H9 (cell line): ENCODE results near the gene JAGN1. TPM values are rescaled to one million over a fixed set of nuclear protein-coding genes. Genes with fewer than 3 reads are reported as not detected.
"Not testable (repeated sequence)": the region's sequence is repeated elsewhere in the genome, so short reads cannot be mapped to it uniquely, and the experiment has no call there.

Experiments used
- DNase-seq: peaks from one replicate; pipeline ENCODE4 v3.0.0-alpha.2; 2017
- H2AFZ ChIP-seq: one replicate; pipeline ENCODE4 v1.6.1; 2013; ENCODE audit warnings: mild to moderate bottlenecking, low read length, control low read depth, moderate library complexity
- H2AK5ac ChIP-seq: 2 replicates; pipeline ENCODE4 v1.6.1; 2013; ENCODE audit warnings: low read length, control low read depth, mixed read lengths; ENCODE audit not compliant: insufficient read length
- H2BK120ac ChIP-seq: one replicate; pipeline ENCODE4 v1.6.1; 2013; ENCODE audit warnings: low read depth, mild to moderate bottlenecking, low read length, control low read depth, inconsistent platforms; ENCODE audit not compliant: poor library complexity, severe bottlenecking
- H2BK12ac ChIP-seq: 2 replicates; pipeline ENCODE4 v1.6.1; 2013; ENCODE audit warnings: low read length, control low read depth, mixed read lengths, low read depth; ENCODE audit not compliant: insufficient read length
- H2BK15ac ChIP-seq: 2 replicates; pipeline ENCODE4 v1.6.1; 2013; ENCODE audit warnings: low read depth, low read length, control low read depth
- H2BK20ac ChIP-seq: one replicate; pipeline ENCODE4 v1.6.1; 2013; ENCODE audit warnings: low read depth, mild to moderate bottlenecking, low read length, control low read depth, inconsistent platforms; ENCODE audit not compliant: poor library complexity, severe bottlenecking
- H2BK5ac ChIP-seq: 2 replicates; pipeline ENCODE4 v1.6.1; 2013; ENCODE audit warnings: low read length, control low read depth, mixed read lengths; ENCODE audit not compliant: insufficient read length
- H3K14ac ChIP-seq: 2 replicates; pipeline ENCODE4 v1.6.1; 2013; ENCODE audit warnings: low read length, control low read depth; ENCODE audit not compliant: insufficient read depth
- H3K18ac ChIP-seq: 2 replicates; pipeline ENCODE4 v1.6.1; 2013; ENCODE audit warnings: low read depth, mild to moderate bottlenecking, mixed read lengths, low read length, control low read depth; ENCODE audit not compliant: insufficient read length
- H3K23ac ChIP-seq: 2 replicates; pipeline ENCODE4 v1.6.1; 2013; ENCODE audit warnings: low read length, control low read depth, mixed read lengths, low read depth; ENCODE audit not compliant: insufficient read length
- H3K23me2 ChIP-seq: 2 replicates; pipeline ENCODE4 v1.6.1; 2013; ENCODE audit warnings: low read depth, mild to moderate bottlenecking, mixed read lengths, low read length, control low read depth; ENCODE audit not compliant: insufficient read length, poor library complexity, severe bottlenecking
- H3K27ac ChIP-seq: 2 replicates; pipeline ENCODE4 v1.5.1; 2013; ENCODE audit warnings: low read length, control low read depth, mixed read lengths, low read depth; ENCODE audit not compliant: insufficient read length
- H3K27me3 ChIP-seq: 2 replicates; pipeline ENCODE4 v1.6.1; 2013; ENCODE audit warnings: low read length, control low read depth, inconsistent platforms; ENCODE audit not compliant: insufficient read depth
- H3K4ac ChIP-seq: 2 replicates; pipeline ENCODE4 v1.6.1; 2013; ENCODE audit warnings: low read depth, mild to moderate bottlenecking, control low read depth, inconsistent platforms, low read length, moderate library complexity
- H3K4me1 ChIP-seq: 2 replicates; pipeline ENCODE4 v1.6.1; 2013; ENCODE audit warnings: low read length, control low read depth, inconsistent platforms; ENCODE audit not compliant: insufficient read depth
- H3K4me2 ChIP-seq: 2 replicates; pipeline ENCODE4 v1.6.1; 2013; ENCODE audit warnings: low read length, control low read depth, mixed read lengths; ENCODE audit not compliant: insufficient read length, insufficient read depth
- H3K56ac ChIP-seq: 2 replicates; pipeline ENCODE4 v1.6.1; 2013; ENCODE audit warnings: low read depth, mild to moderate bottlenecking, mixed read lengths, low read length, control low read depth; ENCODE audit not compliant: insufficient read length
- H3K79me1 ChIP-seq: 2 replicates; pipeline ENCODE4 v1.6.1; 2013; ENCODE audit warnings: low read depth, mild to moderate bottlenecking, moderate library complexity, low read length, control low read depth, inconsistent platforms; ENCODE audit not compliant: insufficient read depth, poor library complexity, severe bottlenecking
- H3K79me2 ChIP-seq: 2 replicates; pipeline ENCODE4 v1.6.1; 2013; ENCODE audit warnings: low read length, control low read depth, inconsistent platforms; ENCODE audit not compliant: insufficient read depth
- H3K9ac ChIP-seq: 2 replicates; pipeline ENCODE4 v1.6.1; 2013; ENCODE audit warnings: low read length, control low read depth, mixed read lengths; ENCODE audit not compliant: insufficient read length; ENCODE audit errors: extremely low read depth
- H3K9me3 ChIP-seq: one replicate; pipeline ENCODE4 v1.6.1; 2013; ENCODE audit warnings: low read depth, low read length, inconsistent platforms; ENCODE audit not compliant: control insufficient read depth
- H3T11ph ChIP-seq: one replicate; pipeline ENCODE4 v1.6.1; 2013; ENCODE audit warnings: mild to moderate bottlenecking, low read length, control low read depth, inconsistent platforms
- H4K20me1 ChIP-seq: one replicate; pipeline ENCODE4 v1.6.1; 2013; ENCODE audit not compliant: control insufficient read depth, insufficient read length, insufficient read depth
- H4K5ac ChIP-seq: 2 replicates; pipeline ENCODE4 v1.6.1; 2013; ENCODE audit warnings: low read depth, mild to moderate bottlenecking, mixed read lengths, low read length, control low read depth; ENCODE audit not compliant: insufficient read length
- H4K8ac ChIP-seq: replicated peaks from 2 replicates; pipeline ENCODE4 v1.6.1; 2013; ENCODE audit warnings: low read length, control low read depth, mixed read lengths, low read depth; ENCODE audit not compliant: insufficient read length
- H4K91ac ChIP-seq: 2 replicates; pipeline ENCODE4 v1.6.1; 2013; ENCODE audit warnings: low read depth, mild to moderate bottlenecking, moderate library complexity, mixed read lengths, low read length, control low read depth; ENCODE audit not compliant: insufficient read length
- H3K27ac Mint-ChIP-seq, 3 experiments: 2 replicates in 2 of 3; 3 replicates in 1 of 3; pipeline ENCODE4 v1.8.0; 2020 to 2021; ENCODE audit warnings: mixed read lengths in 3 of 3, mild to moderate bottlenecking in 1 of 3, moderate library complexity in 1 of 3
- H3K27me3 Mint-ChIP-seq: 2 replicates; pipeline ENCODE4 v1.8.0; 2021; ENCODE audit warnings: low read depth, mild to moderate bottlenecking, moderate library complexity, mixed read lengths
- H3K36me3 Mint-ChIP-seq, 3 experiments: 2 replicates in 2 of 3; 3 replicates in 1 of 3; pipeline ENCODE4 v1.8.0; 2020 to 2021; ENCODE audit warnings: low read depth in 3 of 3, mixed read lengths in 3 of 3; ENCODE audit not compliant: insufficient read depth in 1 of 3
- H3K4me1 Mint-ChIP-seq, 2 experiments: 2 replicates each; pipeline ENCODE4 v1.8.0; 2020; ENCODE audit warnings: mixed read lengths in 2 of 2
- H3K4me3 Mint-ChIP-seq, 2 experiments: 2 replicates in 1 of 2; 3 replicates in 1 of 2; pipeline ENCODE4 v1.8.0; 2020 to 2021; ENCODE audit warnings: mild to moderate bottlenecking in 2 of 2, mixed read lengths in 2 of 2, moderate library complexity in 1 of 2
- H3K9me3 Mint-ChIP-seq, 2 experiments: 2 replicates in 1 of 2; 3 replicates in 1 of 2; pipeline ENCODE4 v1.8.0; 2020; ENCODE audit warnings: mild to moderate bottlenecking in 2 of 2, mixed read lengths in 2 of 2, moderate library complexity in 1 of 2
- WGBS: extraction: QIAGEN DNeasy Blood & Tissue Kit; methylation state at CpG from one replicate; pipeline ENCODE4 v1.1.7; 2013; ENCODE audit warnings: missing lambda C conversion rate, low lambda C conversion rate, mixed read lengths; ENCODE audit not compliant: insufficient read length; ENCODE audit errors: extremely low coverage; 5-methylcytosine and 5-hydroxymethylcytosine counted together
- total RNA-seq: library from RNA; stranded (reverse); gene quantifications from 2 replicates; pipeline ENCODE4 v1.2.1, GENCODE V29; 2021
- TF ChIP-seq, protein P1 (sequence below): fragments of 200-600 bp; sonication (generic); conservative IDR thresholded peaks from 3 replicates; pipeline ENCODE4 v1.8.0; 2021; ENCODE audit warnings: antibody characterized with exemption, mild to moderate bottlenecking

The JAGN1 gene
- total RNA-seq, 1 experiment from 2014 or later = 33.5 TPM

DNA sequence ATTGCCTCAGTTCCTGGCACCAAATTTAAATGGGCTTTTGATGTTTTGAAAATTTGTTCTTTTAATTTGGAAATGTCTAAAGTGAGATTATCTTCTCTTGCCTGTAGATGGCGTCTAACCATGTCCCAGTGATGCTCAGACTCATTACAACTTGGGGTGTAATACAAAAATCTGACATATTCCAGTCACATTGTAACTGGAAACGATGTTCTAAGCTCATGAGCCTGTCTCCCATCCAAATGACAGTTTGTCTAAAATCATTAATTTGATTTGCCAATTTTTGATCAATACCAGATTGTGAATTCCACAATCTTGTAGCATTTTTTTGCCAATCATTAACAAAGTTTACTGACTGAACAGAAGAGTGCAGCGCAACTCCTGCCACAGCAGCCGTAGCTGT, 41.5 kb upstream of the JAGN1 start:
- not testable (repeated sequence) for H3K9me3 Mint-ChIP-seq, H2BK20ac ChIP-seq, H3K27ac Mint-ChIP-seq, H3K4me2 ChIP-seq, H3K4ac ChIP-seq, H3K27ac ChIP-seq, H2BK120ac ChIP-seq, H4K91ac ChIP-seq, H3K79me2 ChIP-seq, H2BK15ac ChIP-seq, H2BK5ac ChIP-seq, H3K23ac ChIP-seq, DNase-seq, H3K23me2 ChIP-seq, H4K8ac ChIP-seq, H3K9me3 ChIP-seq, H3K4me3 Mint-ChIP-seq, H3K79me1 ChIP-seq, H4K20me1 ChIP-seq, H3K9ac ChIP-seq, H2AFZ ChIP-seq, H3K14ac ChIP-seq, H3K18ac ChIP-seq, H3K36me3 Mint-ChIP-seq, H2AK5ac ChIP-seq, H3T11ph ChIP-seq, H3K27me3 ChIP-seq, H3K4me1 ChIP-seq, H2BK12ac ChIP-seq, H4K5ac ChIP-seq, H3K56ac ChIP-seq
- H3K4me1 Mint-ChIP-seq = peaks cover 7 to 14% of the 10 kb centered on the region in 2 experiments
- TF ChIP-seq, protein P1, sequence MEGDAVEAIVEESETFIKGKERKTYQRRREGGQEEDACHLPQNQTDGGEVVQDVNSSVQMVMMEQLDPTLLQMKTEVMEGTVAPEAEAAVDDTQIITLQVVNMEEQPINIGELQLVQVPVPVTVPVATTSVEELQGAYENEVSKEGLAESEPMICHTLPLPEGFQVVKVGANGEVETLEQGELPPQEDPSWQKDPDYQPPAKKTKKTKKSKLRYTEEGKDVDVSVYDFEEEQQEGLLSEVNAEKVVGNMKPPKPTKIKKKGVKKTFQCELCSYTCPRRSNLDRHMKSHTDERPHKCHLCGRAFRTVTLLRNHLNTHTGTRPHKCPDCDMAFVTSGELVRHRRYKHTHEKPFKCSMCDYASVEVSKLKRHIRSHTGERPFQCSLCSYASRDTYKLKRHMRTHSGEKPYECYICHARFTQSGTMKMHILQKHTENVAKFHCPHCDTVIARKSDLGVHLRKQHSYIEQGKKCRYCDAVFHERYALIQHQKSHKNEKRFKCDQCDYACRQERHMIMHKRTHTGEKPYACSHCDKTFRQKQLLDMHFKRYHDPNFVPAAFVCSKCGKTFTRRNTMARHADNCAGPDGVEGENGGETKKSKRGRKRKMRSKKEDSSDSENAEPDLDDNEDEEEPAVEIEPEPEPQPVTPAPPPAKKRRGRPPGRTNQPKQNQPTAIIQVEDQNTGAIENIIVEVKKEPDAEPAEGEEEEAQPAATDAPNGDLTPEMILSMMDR = peak; percentile 71
- H3K27me3 Mint-ChIP-seq = peaks cover 12% of the 10 kb centered on the region
- WGBS = no CpG with 5 or more reads among the region's 4 CpGs

- not testable (repeated sequence) for H2BK5ac ChIP-seq, H3K27me3 ChIP-seq, H3K23ac ChIP-seq, H3K9me3 ChIP-seq, H3K14ac ChIP-seq, H3K18ac ChIP-seq, H3K9me3 Mint-ChIP-seq, H4K91ac ChIP-seq, H4K8ac ChIP-seq, H4K20me1 ChIP-seq, H3K23me2 ChIP-seq, H3K36me3 Mint-ChIP-seq, H2AFZ ChIP-seq, H3K27ac Mint-ChIP-seq, H3K9ac ChIP-seq, H2BK20ac ChIP-seq, H2AK5ac ChIP-seq, H4K5ac ChIP-seq, H3K79me2 ChIP-seq, H2BK120ac ChIP-seq, H3K56ac ChIP-seq, H3K4me3 Mint-ChIP-seq, H3K4ac ChIP-seq, H3K79me1 ChIP-seq, DNase-seq, H3K4me2 ChIP-seq, H3K4me1 ChIP-seq, H2BK12ac ChIP-seq, H2BK15ac ChIP-seq, H3K27ac ChIP-seq, H3T11ph ChIP-seq
- peaks cover 14 to 18% of the 10 kb centered on the region in 2 experiments for H3K4me1 Mint-ChIP-seq
- H3K27me3 Mint-ChIP-seq = peaks cover 17% of the 10 kb centered on the region
- WGBS = no CpG with 5 or more reads among the region's 6 CpGs
Measured at GRCh38 chr3:9851383-9851782, 39.0 kb upstream of the JAGN1 start.
